ENCODE results near the gene ERICH2.

Gene ERICH2

GRCh38 chr2:170736628-170737027, 33.5 kb upstream of the ERICH2 start:
- no peaks in the 10 kb centered on the region for H3K4me1 ChIP-seq
- TF ChIP-seq CTCF (IDR thresholded peaks at IDR 0.05): no peak
- no peaks in the 10 kb centered on the region for H3K36me3 ChIP-seq
- DNase-seq: no peak
- H3K27ac ChIP-seq: no peak overlapping the region
- intact Hi-C loops (cut with DNase I; ENCODE audit: low total_unique reads): no loop called here
- no peaks in the 10 kb centered on the region for H3K27me3 ChIP-seq
- no peak overlapping the region for H3K4me3 ChIP-seq
- peaks cover 0 to 4% (median 0%) of the 10 kb centered on the region in 3 donors for H3K9me3 ChIP-seq

GRCh38 chr2:170737406-170737805, 32.8 kb upstream of the ERICH2 start:
- peaks cover 0 to 4% (median 0%) of the 10 kb centered on the region in 3 donors for H3K9me3 ChIP-seq
- no peak overlapping the region for H3K4me3 ChIP-seq
- DNase-seq: no peak
- intact Hi-C loops (cut with DNase I; ENCODE audit: low total_unique reads): no loop called here
- no peaks in the 10 kb centered on the region for H3K36me3 ChIP-seq
- no peaks in the 10 kb centered on the region for H3K4me1 ChIP-seq
- no peak overlapping the region for H3K27ac ChIP-seq
- TF ChIP-seq CTCF (IDR thresholded peaks at IDR 0.05): no peak
- no peaks in the 10 kb centered on the region for H3K27me3 ChIP-seq

- Histone ChIP-seq H3K27me3 (no peaks in the 10 kb centered on the region), H3K9me3 (peaks cover 0 to 4% (median 0%) of the 10 kb centered on the region in 3 donors), H3K4me3 (no peak overlapping the region), H3K4me1 (no peaks in the 10 kb centered on the region), H3K36me3 (no peaks in the 10 kb centered on the region), H3K27ac (no peak overlapping the region)
- intact Hi-C loops (cut with DNase I; ENCODE audit: low total_unique reads): no loop called here
- no peak for TF ChIP-seq CTCF (IDR thresholded peaks at IDR 0.05)
- no peak for DNase-seq
Measured at GRCh38 chr2:170737821-170738220, 32.4 kb upstream of the ERICH2 start.

- Histone ChIP-seq H3K4me3 (no peak overlapping the region), H3K36me3 (no peaks in the 10 kb centered on the region), H3K27ac (no peak overlapping the region), H3K4me1 (no peaks in the 10 kb centered on the region), H3K9me3 (peaks cover 0 to 4% (median 0%) of the 10 kb centered on the region in 3 donors), H3K27me3 (no peaks in the 10 kb centered on the region)
- intact Hi-C loops (cut with DNase I; ENCODE audit: low total_unique reads): no loop called here
- DNase-seq: no peak
- no peak for TF ChIP-seq CTCF (IDR thresholded peaks at IDR 0.05)
Measured at GRCh38 chr2:170739048-170739447, 31.1 kb upstream of the ERICH2 start.

GRCh38 chr2:170739507-170740046, 30.6 kb upstream of the ERICH2 start:
- TF ChIP-seq CTCF (IDR thresholded peaks at IDR 0.05): no peak
- H3K4me3 ChIP-seq: no peak overlapping the region
- no peaks in the 10 kb centered on the region for H3K27me3 ChIP-seq
- no peaks in the 10 kb centered on the region for H3K36me3 ChIP-seq
- peaks cover 0 to 4% (median 0%) of the 10 kb centered on the region in 3 donors for H3K9me3 ChIP-seq
- intact Hi-C loops (cut with DNase I; ENCODE audit: low total_unique reads): no loop called here
- H3K4me1 ChIP-seq: no peaks in the 10 kb centered on the region
- no peak for DNase-seq
- no peak overlapping the region for H3K27ac ChIP-seq

GRCh38 chr2:170740660-170741059, 29.5 kb upstream of the ERICH2 start:
- no peak for TF ChIP-seq CTCF (IDR thresholded peaks at IDR 0.05)
- H3K4me3 ChIP-seq: no peak overlapping the region
- intact Hi-C loops (cut with DNase I; ENCODE audit: low total_unique reads): no loop called here
- no peak overlapping the region for H3K27ac ChIP-seq
- H3K27me3 ChIP-seq: no peaks in the 10 kb centered on the region
- H3K9me3 ChIP-seq: peaks cover 0 to 4% (median 0%) of the 10 kb centered on the region in 3 donors
- no peak for DNase-seq
- H3K4me1 ChIP-seq: no peaks in the 10 kb centered on the region
- H3K36me3 ChIP-seq: no peaks in the 10 kb centered on the region
